Right ventricle myocardium superior (tissue), 1 donor: Measurements from ENCODE around the gene FUBP1. TPM values are rescaled to one million over a fixed set of nuclear protein-coding genes. Genes with fewer than 3 reads are reported as not detected.
"Not testable (repeated sequence)": the region's sequence is repeated elsewhere in the genome, so short reads cannot be mapped to it uniquely, and the experiment has no call there.

ENCODE experiments used
- ATAC-seq: fragments of 200-7000 bp; cut with Tn5 transposase; one replicate; pipeline ENCODE4 v1.9.1; 2020; ENCODE audit warnings: mild to moderate bottlenecking; ENCODE audit not compliant: poor library complexity
- DNase-seq: peaks from one replicate; pipeline ENCODE4 v3.0.0-alpha.2; 2020
- intact Hi-C: fragments of 100-400 bp; cut with DNase I; formaldehyde crosslinking; loops from one replicate; pipeline ENCODE4 v1.11.2; 2022
- long read RNA-seq: library from polyadenylated mRNA; unstranded; transcript quantifications from one replicate; pipeline ENCODE4 v2.0.0, GENCODE V29; 2021
- total RNA-seq: library from RNA; stranded (reverse); fragmentation: NEBNext Ultra II Directional; extraction: Animal tissue kit (Norgen Biotek cat#: 25700); gene quantifications from one replicate; pipeline ENCODE4 v1.2.1, GENCODE V29; 2021
- donor health status: DM: no; HTN: yes; CAD: no; lungs with severe emphysema.

FUBP1 gene
- 47.9 TPM for total RNA-seq
- long read RNA-seq, transcript FUBP1-203 (20 exons, 2,378 nt) = major isoform, 15 of 77 reads
- long read RNA-seq, partial matches to known transcripts = 9 of 77 reads
- long read RNA-seq, other reads (novel, unspliced or antisense) = 53 of 77 reads

GRCh38 chr1:77978969-77979876, at the start of gene FUBP1:
TSS of gene FUBP1 (minus strand) at chr1:77979072. CDS start at chr1:77979004, 68 bp downstream.
- ATAC-seq (peak; percentile 94), DNase-seq (peak; percentile 95)
- intact Hi-C loops = loop anchor here (2.0 to 5.0 kb wide), 2 partner anchors 68 to 133 kb away; no protein-coding TSS in a partner anchor

DNA sequence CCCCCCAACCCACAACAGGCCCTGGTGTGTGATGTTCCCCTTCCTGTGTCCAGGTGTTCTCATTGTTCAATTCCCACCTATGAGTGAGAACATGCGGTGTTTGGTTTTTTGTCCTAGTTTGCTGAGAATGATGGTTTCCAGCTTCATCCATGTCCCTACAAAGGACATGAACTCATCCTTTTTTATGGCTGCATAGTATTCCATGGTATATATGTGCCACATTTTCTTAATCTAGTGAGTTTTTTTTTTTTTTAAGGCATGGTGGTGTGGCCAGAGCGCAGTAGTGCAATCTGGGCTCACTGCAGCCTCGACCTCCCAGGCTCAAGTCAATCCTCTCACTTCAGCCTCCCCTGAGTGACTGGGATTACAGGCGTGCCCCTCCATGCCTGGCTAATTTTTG, 42.3 kb upstream of the FUBP1 start:
- ATAC-seq, intact Hi-C loops, DNase-seq: not testable (repeated sequence)

DNA sequence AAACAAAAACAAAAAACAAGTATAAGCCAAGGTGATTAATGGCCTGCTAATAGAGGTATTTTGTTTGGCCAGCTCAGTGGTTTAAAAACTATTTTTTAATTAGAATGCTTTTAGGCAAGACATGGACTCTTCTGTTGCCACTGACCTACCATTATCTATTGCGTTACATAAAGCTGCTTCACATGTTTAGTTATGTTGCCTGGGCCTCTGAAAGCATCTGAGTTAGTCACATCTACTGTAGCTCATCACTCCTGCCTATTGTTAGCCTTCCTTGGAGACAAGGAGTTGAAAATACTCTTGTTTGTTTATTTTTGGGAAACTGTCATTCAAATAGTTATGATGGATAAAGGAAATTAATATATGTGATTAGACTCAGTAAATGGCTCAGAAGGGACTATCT, 40.2 kb upstream of the FUBP1 start:
- no peak for ATAC-seq
- intact Hi-C loops = no loop called here
- no peak for DNase-seq

- peak; percentile 43 for ATAC-seq
- DNase-seq = no peak
- intact Hi-C loops = no loop called here
These were observed 36.3 kb upstream of the FUBP1 start for GRCh38 chr1:78015148-78015547.

DNA sequence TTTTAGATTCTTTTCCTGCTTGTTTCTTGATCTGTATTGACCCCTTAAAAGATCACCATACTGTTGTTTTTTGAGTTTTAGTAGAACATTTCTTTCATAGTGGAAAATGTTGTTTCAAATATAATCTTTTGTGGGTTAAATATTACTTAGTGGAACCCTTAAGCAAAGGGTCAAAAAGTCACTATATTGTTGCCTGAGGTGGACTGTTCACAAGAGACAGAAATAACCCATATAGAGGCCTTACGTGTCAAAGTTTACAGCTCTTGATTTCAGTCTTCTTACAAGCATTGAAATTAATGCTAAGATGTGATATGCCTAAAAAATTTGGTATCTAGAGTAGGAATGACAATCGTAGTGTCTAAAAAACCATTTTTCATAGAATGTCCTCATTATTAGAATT, 32.2 kb upstream of the FUBP1 start:
- intact Hi-C loops = loop anchor here (5.0 kb wide), 1 partner anchor 36 kb away; the partner anchor contains the start of gene GIPC2
- DNase-seq (no peak), ATAC-seq (no peak)

DNA sequence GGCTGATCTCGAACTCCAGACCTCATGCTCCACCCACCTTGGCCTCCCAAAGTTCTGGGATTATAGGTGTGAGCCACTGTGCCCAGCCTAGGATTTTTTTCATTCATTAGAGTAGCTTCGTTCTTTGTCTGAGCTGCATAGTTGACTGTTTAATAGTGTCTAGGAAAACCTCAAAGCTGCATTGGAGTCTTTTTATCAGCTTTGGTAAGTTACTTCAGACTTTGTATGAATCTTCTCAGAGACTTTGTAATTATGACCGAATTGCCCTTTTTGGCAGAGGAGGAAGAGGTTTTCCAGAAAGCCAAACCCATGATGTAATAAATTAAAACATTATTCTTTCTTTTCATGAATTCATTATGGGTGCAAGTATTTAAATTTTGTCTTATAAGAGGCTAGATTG, 31.0 kb upstream of the FUBP1 start:
- intact Hi-C loops = loop anchor here (2.0 to 10.0 kb wide), 3 partner anchors 33 to 635 kb away; partner anchors contain the start of genes GIPC2 and IFI44
- ATAC-seq = no peak
- no peak for DNase-seq

DNA sequence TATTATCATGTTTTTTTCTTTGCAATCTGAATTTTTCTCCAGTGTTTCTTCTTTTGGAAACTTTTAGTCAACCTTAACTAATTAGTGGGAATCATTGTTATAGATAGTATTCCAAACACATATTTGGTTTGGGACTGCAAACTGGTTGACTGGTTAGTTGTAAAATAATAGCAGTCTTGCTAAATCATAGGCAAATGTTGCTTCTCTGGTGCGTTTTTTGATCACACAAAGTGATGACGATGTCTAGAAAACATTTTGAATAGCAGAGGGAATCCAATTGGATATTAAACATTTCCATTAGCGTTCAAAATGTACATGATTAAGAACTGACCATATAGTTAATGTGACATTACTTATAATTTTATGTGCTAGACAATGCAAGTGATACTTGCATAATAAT, 30.4 kb upstream of the FUBP1 start:
- no peak for ATAC-seq
- DNase-seq = no peak
- intact Hi-C loops = loop anchor here (2.0 to 10.0 kb wide), 2 partner anchors 32 to 636 kb away; partner anchors contain the start of gene IFI44

GRCh38 chr1:78007677-78008341, 28.9 kb upstream of the FUBP1 start:
- intact Hi-C loops = loop anchor here (2.0 to 10.0 kb wide), 2 partner anchors 31 to 637 kb away; partner anchors contain the start of gene IFI44
- DNase-seq = no peak
- ATAC-seq = no peak

- intact Hi-C loops = loop anchor here (10.0 kb wide), 1 partner anchor 638 kb away; the partner anchor contains the start of gene IFI44
- no peak for ATAC-seq
- no peak for DNase-seq
These were observed 27.6 kb upstream of the FUBP1 start for GRCh38 chr1:78006521-78006920.

DNA sequence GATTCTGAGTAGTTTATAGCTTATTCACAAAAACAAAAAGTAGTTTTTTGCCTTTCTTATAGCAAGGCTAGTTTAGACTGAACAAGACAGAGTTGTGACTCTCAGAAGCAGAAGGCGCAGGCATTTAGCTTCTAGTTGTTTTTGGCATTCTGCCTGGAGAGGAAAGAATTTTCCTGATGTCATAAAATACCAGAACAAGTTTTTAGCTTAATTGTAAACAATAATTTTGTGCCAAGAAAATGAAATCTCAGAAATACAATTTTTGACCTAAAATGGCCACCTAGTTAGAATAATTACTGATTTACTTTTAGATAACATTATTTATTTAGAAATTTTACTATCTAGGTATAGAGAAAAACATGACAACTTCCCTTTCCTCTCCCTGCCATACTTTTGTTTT, 26.9 kb upstream of the FUBP1 start:
- ATAC-seq (peak; percentile 66), DNase-seq (no peak)
- intact Hi-C loops = loop anchor here (10.0 kb wide), 1 partner anchor 639 kb away; the partner anchor contains the start of gene IFI44

- no peak for DNase-seq
- no peak for ATAC-seq
- intact Hi-C loops = loop anchor here (10.0 kb wide), 1 partner anchor 639 kb away; the partner anchor contains the start of gene IFI44
These were observed 26.5 kb upstream of the FUBP1 start for GRCh38 chr1:78005448-78005722.

DNA sequence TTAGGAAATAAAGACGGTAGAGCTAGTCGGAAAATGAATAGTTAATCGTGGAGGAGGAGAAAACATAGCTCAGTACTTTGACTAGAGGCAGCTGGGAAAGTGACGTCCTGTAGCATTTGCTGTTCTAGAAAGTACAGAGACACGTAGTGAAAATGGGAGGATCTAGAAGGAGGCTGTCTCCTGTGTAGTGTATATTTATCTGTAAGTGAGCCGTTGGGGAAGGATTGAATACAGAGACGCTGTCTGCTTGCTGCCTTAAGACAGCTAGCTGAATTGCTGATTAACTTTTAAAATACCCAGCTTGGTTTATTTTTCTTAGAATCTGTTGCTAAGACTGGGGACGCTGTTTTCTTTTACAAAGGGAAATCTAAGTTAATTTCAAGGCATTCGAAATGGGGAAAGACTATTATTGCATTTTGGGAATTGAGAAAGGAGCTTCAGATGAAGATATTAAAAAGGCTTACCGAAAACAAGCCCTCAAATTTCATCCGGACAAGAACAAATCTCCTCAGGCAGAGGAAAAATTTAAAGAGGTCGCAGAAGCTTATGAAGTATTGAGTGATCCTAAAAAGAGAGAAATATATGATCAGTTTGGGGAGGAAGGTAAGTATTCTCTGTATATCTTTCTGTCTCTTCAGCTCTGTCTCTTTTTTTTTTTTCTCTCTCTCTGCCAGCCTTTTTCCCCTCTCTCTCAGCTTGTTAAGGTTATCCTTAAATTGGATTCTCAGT, 26.0 kb upstream of the FUBP1 start, which contains the start of gene DNAJB4:
Gene DNAJB4 (plus strand): TSS at position 221 of the 729 bp plus-strand sequence. CDS start 172 bp downstream, at position 393.
- DNase-seq (no peak), ATAC-seq (peak; percentile 99)
- intact Hi-C loops = loop anchor here (10.0 kb wide), 1 partner anchor 640 kb away; the partner anchor contains the start of gene IFI44

- intact Hi-C loops = loop anchor here (10.0 kb wide), 1 partner anchor 641 kb away; the partner anchor contains the start of gene IFI44
These were observed 25.2 kb upstream of the FUBP1 start for GRCh38 chr1:78003882-78004718.

GRCh38 chr1:78003070-78003746, 24.3 kb upstream of the FUBP1 start:
- DNase-seq = no peak
- intact Hi-C loops = loop anchor here (10.0 kb wide), 1 partner anchor 642 kb away; the partner anchor contains the start of gene IFI44
- no peak for ATAC-seq

More at GRCh38 chr1:78003882-78004718, 25.2 kb upstream of the FUBP1 start:
- DNase-seq = peak; percentile 48
- peak; percentile 85 for ATAC-seq

DNA sequence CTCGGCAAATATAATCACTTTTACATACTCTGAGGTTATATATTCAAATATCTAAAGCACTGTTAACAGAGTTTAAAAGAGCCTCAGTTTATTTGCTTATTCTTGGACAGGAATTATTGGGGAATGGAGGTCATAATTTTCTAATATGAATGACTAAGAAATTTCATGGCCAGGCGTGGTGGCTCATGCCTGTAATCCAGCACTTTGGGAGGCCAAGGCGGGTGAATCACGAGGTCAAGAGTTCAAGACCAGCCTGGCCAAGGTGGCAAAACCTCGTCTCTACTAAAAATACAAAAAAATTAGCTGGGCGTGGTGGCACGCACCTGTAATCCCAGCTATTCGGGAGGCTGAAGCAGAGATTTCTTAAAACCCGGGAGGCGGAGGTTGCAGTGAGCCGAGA, 21.7 kb upstream of the FUBP1 start:
- DNase-seq, ATAC-seq: not testable (repeated sequence)
- intact Hi-C loops = loop anchor here (10.0 kb wide), 1 partner anchor 644 kb away; the partner anchor contains the start of gene IFI44

- intact Hi-C loops = no loop called here
- ATAC-seq (peak; percentile 52), DNase-seq (no peak)
These were observed 17.9 kb upstream of the FUBP1 start for GRCh38 chr1:77996734-77997133.
